HS-27A (cell line): ENCODE measurements around the gene NFIA.

Source experiments
- DNase-seq: peaks from one replicate; pipeline ENCODE4 v3.0.0-alpha.2; 2012; ENCODE audit warnings: low read depth, missing footprints

NFIA gene

GRCh38 chr1:61334718-61335589 lies 252.6 kb downstream of the NFIA start:
- no peak for DNase-seq

GRCh38 chr1:61337037-61337436 lies 254.7 kb downstream of the NFIA start:
- no peak for DNase-seq

DNA sequence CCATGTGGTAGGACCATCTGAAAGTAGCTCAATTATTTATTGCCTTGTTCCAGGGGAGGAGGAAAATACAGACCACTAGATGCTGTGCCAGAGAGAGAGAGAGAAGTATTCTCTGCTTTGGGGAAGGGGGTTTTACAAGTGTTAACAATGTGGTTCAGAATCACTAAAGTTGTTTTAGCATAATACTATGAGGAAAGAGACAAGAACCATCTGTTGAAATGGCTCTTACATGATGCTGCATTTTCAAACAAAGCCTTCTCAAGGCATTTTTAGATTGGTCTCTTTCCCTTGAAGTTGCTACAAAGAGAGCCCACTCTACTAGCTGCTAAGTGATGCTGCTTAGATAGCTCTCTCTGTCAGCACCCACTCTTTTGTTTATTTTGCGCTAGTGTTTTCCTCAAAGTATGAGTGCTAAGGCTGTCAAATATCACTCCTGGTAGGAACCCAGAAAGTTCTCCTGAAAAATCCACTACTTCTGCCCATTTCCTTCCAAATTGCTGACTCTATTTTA lies 255.1 kb downstream of the NFIA start:
- no peak for DNase-seq

GRCh38 chr1:61337981-61338848 lies 255.9 kb downstream of the NFIA start:
- DNase-seq, result peak; percentile 93

DNA sequence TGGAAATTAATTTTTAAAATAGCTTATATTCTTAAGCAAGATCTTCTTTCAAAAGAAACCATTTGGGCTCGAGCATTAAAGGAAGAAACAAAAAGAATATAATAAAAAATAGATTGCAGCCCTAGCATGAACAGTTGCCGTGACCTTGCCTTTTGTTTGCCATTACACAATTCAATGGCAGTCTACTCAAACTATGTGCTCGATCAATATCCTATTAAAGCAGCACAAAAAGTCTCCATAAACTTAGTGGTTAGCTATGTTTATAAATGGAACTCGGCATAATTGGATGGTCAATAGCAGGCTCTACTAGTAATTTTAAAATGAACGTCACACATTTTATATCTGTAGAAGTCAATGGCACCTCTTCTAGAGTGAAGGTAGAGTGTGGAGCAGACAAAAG lies 256.5 kb downstream of the NFIA start:
- DNase-seq, result no peak

GRCh38 chr1:61341426-61341825 lies 259.1 kb downstream of the NFIA start:
- DNase-seq, result no peak

DNA sequence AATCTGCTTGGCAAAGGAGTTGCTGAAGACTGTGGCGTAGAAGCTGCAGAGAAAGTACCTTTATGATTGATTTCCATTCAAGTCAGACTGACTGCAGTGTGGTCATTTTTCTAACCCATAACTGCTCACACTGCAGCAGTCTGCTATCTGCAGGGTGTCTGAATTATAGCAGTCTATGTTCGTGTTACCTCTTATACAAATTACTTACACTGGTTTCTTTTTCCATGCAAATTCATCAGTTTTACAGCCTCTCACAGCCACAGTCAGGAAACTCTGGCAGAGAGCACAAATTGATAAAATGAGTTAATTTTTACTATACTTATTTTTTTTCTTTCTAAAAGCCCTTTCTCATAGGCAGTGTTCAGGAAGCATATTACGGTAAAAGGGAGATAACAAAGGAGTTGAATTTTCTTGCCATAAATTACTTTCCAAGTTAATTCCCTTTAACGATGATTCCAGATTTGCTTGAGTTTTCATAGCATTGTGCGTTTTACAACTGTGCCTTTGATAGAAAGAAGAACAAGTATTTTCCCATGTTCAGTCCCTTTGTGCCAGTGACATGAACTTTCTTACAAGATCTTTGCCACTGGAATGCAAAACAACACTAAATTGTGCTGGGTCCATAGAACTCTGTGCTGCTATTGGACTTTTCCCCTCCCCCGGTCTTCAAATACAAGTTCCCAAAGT lies 261.5 kb downstream of the NFIA start:
- DNase-seq, result no peak

DNA sequence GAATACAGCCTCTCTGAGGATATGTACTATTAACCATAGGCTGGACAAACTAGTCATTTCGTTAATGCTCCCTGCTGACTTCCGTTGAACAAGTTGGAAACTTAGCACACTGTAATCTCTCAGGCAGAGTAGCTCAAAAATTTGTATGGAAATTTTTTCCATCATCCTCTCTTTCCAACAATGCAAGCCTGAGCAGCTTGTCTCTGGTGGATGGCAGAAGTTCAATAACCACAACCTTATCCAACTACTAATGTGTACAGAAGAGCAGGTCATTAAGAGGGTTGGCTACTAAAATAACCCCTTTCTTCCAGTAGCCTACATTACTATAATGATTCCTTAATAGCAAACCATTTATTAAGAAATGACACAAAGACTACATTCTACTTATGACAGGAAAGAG lies 262.3 kb downstream of the NFIA start:
- DNase-seq, result no peak

DNA sequence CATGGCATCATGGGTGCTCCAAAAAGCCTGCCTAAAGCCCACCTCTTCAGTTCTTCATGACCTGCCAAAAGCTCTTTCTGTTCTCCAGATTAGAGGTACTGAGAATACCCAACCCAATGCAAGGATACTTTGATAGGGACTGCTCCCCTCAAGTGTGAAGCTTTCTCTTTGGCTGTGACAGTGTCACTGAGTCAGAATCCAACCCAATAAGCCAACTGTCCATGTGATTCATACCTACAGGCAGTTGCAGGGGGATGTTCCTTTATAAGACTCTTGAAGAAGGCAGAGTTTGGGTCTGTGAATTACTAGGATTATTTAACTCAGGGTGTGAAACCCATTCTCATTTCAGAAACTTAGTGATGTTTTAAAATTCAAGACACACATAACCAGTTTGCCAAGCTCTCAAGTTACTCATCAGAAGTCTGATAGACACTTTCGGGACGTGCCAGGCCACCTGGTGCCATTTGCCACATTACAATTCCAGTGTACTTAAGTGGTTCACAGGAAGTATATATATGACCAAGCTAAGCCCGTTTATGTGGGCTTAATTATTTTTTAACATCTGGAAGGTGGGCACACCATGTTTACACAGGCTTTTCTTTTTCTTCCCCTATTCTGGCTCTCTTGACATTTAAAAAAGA lies 265.8 kb downstream of the NFIA start:
- no peak for DNase-seq

DNA sequence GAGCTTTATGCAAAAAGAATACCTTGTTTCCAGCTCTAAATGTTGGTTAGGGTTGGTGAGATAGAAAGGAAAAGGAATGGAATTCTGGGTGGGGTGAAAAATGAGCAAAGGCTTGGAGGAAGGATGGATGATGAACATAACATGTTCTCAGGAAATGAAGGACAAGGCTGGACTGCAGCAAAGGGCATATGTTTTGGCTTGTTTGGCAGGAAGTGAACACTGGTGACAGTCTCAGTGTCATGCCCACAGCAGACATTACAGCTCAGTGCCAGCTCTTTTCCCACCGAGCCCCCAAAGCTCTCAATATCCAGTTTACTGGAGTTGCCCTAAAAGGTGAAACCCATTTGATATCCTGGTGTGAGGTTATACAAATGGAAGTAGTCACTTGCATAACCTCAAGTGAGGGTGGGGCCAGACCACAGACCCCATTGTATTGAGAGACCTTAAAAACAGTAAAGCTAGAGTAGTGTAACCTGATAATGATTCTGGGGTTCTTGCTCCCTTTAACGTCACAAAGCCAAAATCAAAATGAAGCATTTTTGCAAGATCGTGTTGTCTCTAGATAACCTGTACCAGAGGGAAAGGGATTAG lies 270.6 kb downstream of the NFIA start:
- no peak for DNase-seq

DNA sequence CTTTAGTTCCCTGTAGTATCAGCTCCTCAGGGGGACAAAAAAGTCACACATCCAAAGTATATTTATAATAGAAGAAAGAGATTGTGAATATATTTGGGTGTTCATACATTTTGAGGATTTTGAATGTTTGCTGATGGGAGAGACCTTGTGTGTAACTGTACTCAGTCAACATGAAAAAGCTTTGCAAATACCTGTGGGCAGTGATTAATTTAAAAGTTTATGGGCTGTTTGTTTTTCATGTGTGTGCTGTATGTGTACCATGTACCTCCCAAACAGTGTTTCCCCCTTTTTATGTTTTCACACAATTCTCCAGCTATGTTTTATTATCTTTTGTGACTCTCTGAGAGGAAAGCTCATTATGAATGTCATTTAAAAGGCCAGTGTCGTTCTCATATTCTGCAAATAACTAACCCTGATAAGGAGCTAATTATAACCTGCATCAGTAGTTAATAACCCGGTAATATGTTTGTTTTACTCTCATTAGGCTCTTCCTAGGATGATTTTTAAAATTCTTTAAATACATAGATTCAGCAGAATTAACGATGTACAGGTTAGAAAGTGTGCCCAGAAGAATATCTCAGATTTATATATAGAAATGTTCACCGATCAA lies 271.5 kb downstream of the NFIA start:
- no peak for DNase-seq

- DNase-seq, result no peak
These were observed 273.7 kb downstream of the NFIA start for GRCh38 chr1:61356016-61356415.

- no peak for DNase-seq
These were observed 274.6 kb downstream of the NFIA start for GRCh38 chr1:61356995-61357394.

GRCh38 chr1:61357539-61357938 lies 275.2 kb downstream of the NFIA start:
- DNase-seq, result no peak

DNA sequence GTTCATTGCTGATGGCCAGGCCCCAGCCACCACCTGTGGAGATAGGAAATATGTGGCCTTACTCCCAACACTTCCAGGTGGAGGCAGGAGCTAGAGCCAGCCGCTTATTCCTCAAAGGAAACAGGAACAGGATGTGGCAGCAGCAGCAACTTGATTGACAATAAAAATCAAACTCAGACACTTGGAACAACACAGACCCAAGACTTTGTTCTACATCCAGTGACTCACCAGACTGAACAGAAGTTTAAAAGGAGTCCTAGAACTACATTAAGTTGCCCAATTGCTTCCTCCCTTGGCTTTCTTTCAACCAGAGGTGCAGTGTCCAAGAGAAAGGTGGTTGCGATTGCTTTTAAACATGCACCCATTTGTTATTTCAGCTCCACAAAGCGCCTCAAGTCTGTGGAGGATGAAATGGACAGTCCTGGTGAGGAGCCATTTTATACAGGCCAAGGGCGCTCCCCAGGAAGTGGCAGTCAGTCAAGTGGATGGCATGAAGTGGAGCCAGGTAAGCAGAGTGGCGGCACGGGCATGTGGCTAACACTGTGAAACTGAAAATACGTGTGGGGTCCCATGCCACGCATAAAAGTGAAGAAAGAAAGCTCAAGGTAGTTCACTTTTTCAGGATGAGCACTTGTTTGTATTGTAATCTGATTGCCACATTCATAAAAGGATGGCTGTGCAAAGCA lies 276.6 kb downstream of the NFIA start:
- no peak for DNase-seq

- DNase-seq, result no peak
These were observed 279.6 kb downstream of the NFIA start for GRCh38 chr1:61361931-61362330.

DNA sequence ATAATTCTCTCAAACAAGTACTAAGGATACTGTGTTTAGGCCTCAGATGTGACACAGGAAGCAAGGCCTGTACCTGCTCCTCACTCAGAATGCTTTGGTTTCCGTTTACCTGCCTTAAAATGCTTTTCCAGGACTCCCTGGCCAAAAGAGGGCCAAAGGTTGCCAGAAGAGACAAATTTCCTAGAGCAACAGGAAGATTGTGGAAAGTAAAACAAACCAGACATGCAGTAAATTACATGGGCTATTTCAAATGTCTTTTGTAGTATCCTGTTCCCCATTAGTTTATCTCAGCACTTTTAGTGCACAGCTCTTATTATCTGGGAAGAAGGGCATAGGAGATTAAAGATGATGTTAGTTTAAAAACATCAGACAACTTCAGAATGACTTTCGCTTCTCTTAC lies 280.0 kb downstream of the NFIA start:
- no peak for DNase-seq

- DNase-seq, result no peak
These were observed 286.0 kb downstream of the NFIA start for GRCh38 chr1:61368366-61368765.

DNA sequence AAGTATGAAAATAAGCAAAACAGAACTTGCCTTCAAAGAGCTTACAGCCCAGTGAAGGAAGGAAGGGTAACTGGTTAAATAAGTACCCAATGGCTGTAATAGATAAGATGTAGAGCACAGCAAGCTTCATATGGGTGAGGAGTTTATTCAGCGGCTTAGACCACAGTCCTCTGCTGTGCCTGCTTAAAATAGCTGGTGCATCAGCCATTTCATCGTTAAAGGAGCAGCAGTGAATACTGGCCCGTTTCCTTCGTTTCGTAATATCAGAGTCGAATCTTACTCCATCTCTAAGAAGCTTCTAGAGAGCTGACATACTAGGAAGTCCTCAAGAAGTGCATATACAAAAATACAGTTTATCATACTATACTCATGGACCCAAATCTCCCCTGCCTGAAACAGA lies 286.5 kb downstream of the NFIA start:
- no peak for DNase-seq

- DNase-seq, result no peak
These were observed 288.0 kb downstream of the NFIA start for GRCh38 chr1:61370177-61370912.
